Stimulated activated CD8-positive, alpha-beta memory T cell treated with anti-CD3 and anti-CD28 coated beads, Interleukin-4, amount 100 ng/mL, for 24 hours (primary cell): ENCODE measurements around the gene PREB.

Experiments
- DNase-seq: peaks from one replicate; pipeline ENCODE4 v3.0.0-alpha.2; 2020; ENCODE audit warnings: low read depth

The PREB gene

GRCh38 chr2:27094353-27094984 is 40.0 kb downstream of the PREB start:
- no peak for DNase-seq

GRCh38 chr2:27093430-27094352 is 40.7 kb downstream of the PREB start:
- no peak for DNase-seq

GRCh38 chr2:27092696-27093429 is 41.6 kb downstream of the PREB start:
- no peak for DNase-seq

- DNase-seq, result no peak
Observed at GRCh38 chr2:27091746-27092695, 42.4 kb downstream of the PREB start.

- DNase-seq, result no peak
Observed at GRCh38 chr2:27089111-27089954, 45.1 kb downstream of the PREB start.

- DNase-seq, result no peak
Observed at GRCh38 chr2:27088634-27089033, 45.8 kb downstream of the PREB start.

- DNase-seq, result no peak
Observed at GRCh38 chr2:27087823-27088410, 46.5 kb downstream of the PREB start.

- DNase-seq, result no peak
Observed at GRCh38 chr2:27086724-27087593, 47.5 kb downstream of the PREB start, which contains the start of gene KHK. TSS of gene KHK (plus strand) at chr2:27086772. CDS start at chr2:27087260, 488 bp downstream.

GRCh38 chr2:27086090-27086723 is 48.2 kb downstream of the PREB start:
- peak; percentile 98 for DNase-seq

- DNase-seq, result no peak
Observed at GRCh38 chr2:27085673-27086089, 48.8 kb downstream of the PREB start.

GRCh38 chr2:27085062-27085672 is 49.3 kb downstream of the PREB start:
- DNase-seq, result no peak

- no peak for DNase-seq
Observed at GRCh38 chr2:27084297-27085061, 50.0 kb downstream of the PREB start.

GRCh38 chr2:27083410-27084296 is 50.8 kb downstream of the PREB start:
- no peak for DNase-seq

- DNase-seq, result no peak
Observed at GRCh38 chr2:27082773-27083409, 51.5 kb downstream of the PREB start.

GRCh38 chr2:27081984-27082772 is 52.3 kb downstream of the PREB start:
- no peak for DNase-seq
